Measurements from ENCODE around the gene CPNE4.

GRCh38 chr3:131630097-131630496 lies 404.7 kb downstream of the CPNE4 start:
- TF ChIP-seq HDAC6 (IDR thresholded peaks at IDR 0.05; ENCODE audit: low read depth, low read length): no peak
- TF ChIP-seq ESRRA (IDR thresholded peaks at IDR 0.05; ENCODE audit: borderline replicate concordance, low read depth): no peak
- no peak for TF ChIP-seq SETDB1 (IDR thresholded peaks at IDR 0.05; ENCODE audit: low read length)
- TF ChIP-seq CBFB (CRISPR knock-in tag; IDR thresholded peaks at IDR 0.05): no peak
- TF ChIP-seq EP300 (IDR thresholded peaks at IDR 0.05; ENCODE audit: low read length): no peak
- TF ChIP-seq RFX5 (IDR thresholded peaks at IDR 0.05; ENCODE audit: low read depth, low read length): no peak
- no peak for TF ChIP-seq KLF1 (tag; IDR thresholded peaks at IDR 0.05)
- TF ChIP-seq LEF1 (IDR thresholded peaks at IDR 0.05): no peak
- TF ChIP-seq FOXJ3 (CRISPR knock-in tag; IDR thresholded peaks at IDR 0.05): no peak
- no peak for TF ChIP-seq ARID3A (IDR thresholded peaks at IDR 0.05; ENCODE audit: borderline replicate concordance, low read depth, low read length)
- TF ChIP-seq IRF9 (tag; IDR thresholded peaks at IDR 0.05): no peak
- no peak for TF ChIP-seq NR2C2 (CRISPR knock-in tag; IDR thresholded peaks at IDR 0.05)
- TF ChIP-seq NR2C2 (tag; IDR thresholded peaks at IDR 0.05): no peak
- TF ChIP-seq RCOR1 (IDR thresholded peaks at IDR 0.05; ENCODE audit: borderline replicate concordance in 1 of 2, low read depth in 2 of 2, low read length in 2 of 2): no peak
- TF ChIP-seq POLR2AphosphoS5 (IDR thresholded peaks at IDR 0.05; ENCODE audit: control insufficient read depth, insufficient read depth, low read depth, low read length): no peak

All from K562 (cell line).